Fibroblast of skin of back (primary cell): ENCODE data around the gene TBX5.

ENCODE experiments used
- DNase-seq: peaks from one replicate; pipeline ENCODE4 v3.0.0-alpha.2; 2013

Gene TBX5

GRCh38 chr12:114404926-114405518, 922 bp downstream of the TBX5 start:
- DNase-seq = no peak

GRCh38 chr12:114404083-114404925, 1.6 kb downstream of the TBX5 start:
- no peak for DNase-seq

- no peak for DNase-seq
Measured at GRCh38 chr12:114403690-114404066, 2.3 kb downstream of the TBX5 start.

GRCh38 chr12:114403011-114403689, 2.8 kb downstream of the TBX5 start:
- DNase-seq = no peak

GRCh38 chr12:114402084-114402717, 3.7 kb downstream of the TBX5 start:
- DNase-seq = no peak

- no peak for DNase-seq
Measured at GRCh38 chr12:114401328-114402083, 4.4 kb downstream of the TBX5 start.

GRCh38 chr12:114400925-114401324, 5.0 kb downstream of the TBX5 start:
- DNase-seq = no peak

- DNase-seq = no peak
Measured at GRCh38 chr12:114400361-114400811, 5.6 kb downstream of the TBX5 start.

- no peak for DNase-seq
Measured at GRCh38 chr12:114399664-114400211, 6.2 kb downstream of the TBX5 start.

GRCh38 chr12:114397978-114398881, 7.7 kb downstream of the TBX5 start:
- no peak for DNase-seq

GRCh38 chr12:114396869-114397719, 8.8 kb downstream of the TBX5 start:
- no peak for DNase-seq

- DNase-seq = no peak
Measured at GRCh38 chr12:114396153-114396868, 9.6 kb downstream of the TBX5 start.

GRCh38 chr12:114395755-114396152, 10.2 kb downstream of the TBX5 start:
- no peak for DNase-seq

- no peak for DNase-seq
Measured at GRCh38 chr12:114395233-114395632, 10.7 kb downstream of the TBX5 start.

- DNase-seq = no peak
Measured at GRCh38 chr12:114393569-114393968, 12.4 kb downstream of the TBX5 start.

GRCh38 chr12:114392909-114393308, 13.0 kb downstream of the TBX5 start:
- DNase-seq = no peak

- DNase-seq = no peak
Measured at GRCh38 chr12:114391088-114391487, 14.9 kb downstream of the TBX5 start.

- DNase-seq = no peak
Measured at GRCh38 chr12:114384739-114385138, 21.2 kb downstream of the TBX5 start.

- no peak for DNase-seq
Measured at GRCh38 chr12:114381177-114381576, 24.8 kb downstream of the TBX5 start.
